Central memory CD4-positive, alpha-beta T cell (primary cell): ENCODE data around the gene PKP3.
"Not testable (repeated sequence)": the region's sequence is repeated elsewhere in the genome, so short reads cannot be mapped to it uniquely, and the experiment has no call there.

Source experiments
- DNase-seq: peaks from one replicate; pipeline ENCODE4 v3.0.0; 2022

The PKP3 gene

DNA sequence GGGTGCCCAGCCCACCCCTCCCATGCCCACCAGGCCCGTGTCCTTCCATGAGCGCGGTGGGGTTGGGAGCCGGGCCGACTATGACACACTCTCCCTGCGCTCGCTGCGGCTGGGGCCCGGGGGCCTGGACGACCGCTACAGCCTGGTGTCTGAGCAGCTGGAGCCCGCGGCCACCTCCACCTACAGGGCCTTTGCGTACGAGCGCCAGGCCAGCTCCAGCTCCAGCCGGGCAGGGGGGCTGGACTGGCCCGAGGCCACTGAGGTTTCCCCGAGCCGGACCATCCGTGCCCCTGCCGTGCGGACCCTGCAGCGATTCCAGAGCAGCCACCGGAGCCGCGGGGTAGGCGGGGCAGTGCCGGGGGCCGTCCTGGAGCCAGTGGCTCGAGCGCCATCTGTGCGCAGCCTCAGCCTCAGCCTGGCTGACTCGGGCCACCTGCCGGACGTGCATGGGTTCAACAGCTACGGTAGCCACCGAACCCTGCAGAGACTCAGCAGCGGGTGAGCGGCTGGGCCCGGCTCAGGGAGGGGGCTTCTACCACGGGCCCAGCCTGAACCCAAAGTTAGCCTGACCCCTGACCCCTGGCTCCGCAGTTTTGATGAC, 3.0 kb downstream of the PKP3 start:
- no peak for DNase-seq

GRCh38 chr11:398826-399225, 4.8 kb downstream of the PKP3 start:
- DNase-seq, result no peak

DNA sequence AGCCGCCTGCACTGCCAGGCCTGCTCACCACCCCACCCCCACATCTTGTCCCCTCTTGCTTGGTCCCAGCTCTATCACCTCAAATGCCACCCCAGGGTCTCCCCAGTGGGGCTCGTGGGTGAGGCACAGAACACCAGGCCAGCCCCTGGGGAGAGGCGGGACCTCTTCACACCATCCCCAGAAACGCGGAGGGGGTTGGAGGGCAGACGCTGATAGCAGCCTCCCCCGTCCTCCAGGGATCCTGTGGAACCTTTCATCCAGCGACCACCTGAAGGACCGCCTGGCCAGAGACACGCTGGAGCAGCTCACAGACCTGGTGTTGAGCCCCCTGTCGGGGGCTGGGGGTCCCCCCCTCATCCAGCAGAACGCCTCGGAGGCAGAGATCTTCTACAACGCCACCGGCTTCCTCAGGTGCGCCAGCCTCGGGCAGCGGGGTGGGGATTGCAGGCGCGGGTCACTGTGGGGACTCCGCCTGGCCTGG, 5.8 kb downstream of the PKP3 start:
- no peak for DNase-seq

DNA sequence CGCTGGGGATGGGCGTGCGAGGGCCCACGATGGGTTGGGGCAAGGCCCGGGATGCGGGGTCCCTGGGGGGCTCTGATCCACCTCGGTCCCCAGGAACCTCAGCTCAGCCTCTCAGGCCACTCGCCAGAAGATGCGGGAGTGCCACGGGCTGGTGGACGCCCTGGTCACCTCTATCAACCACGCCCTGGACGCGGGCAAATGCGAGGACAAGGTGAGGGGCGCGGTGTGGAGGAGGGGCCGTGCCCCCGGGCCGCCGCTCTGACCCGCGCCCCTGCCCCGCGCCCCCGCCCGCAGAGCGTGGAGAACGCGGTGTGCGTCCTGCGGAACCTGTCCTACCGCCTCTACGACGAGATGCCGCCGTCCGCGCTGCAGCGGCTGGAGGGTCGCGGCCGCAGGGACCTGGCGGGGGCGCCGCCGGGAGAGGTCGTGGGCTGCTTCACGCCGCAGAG, 6.3 kb downstream of the PKP3 start:
- no peak for DNase-seq

GRCh38 chr11:401196-401595, 7.2 kb downstream of the PKP3 start:
- DNase-seq, result not testable (repeated sequence)

- DNase-seq, result no peak
Measured at GRCh38 chr11:403021-403760, 9.2 kb downstream of the PKP3 start.

GRCh38 chr11:403761-404431, 9.9 kb downstream of the PKP3 start:
- no peak for DNase-seq

GRCh38 chr11:404551-405264, 10.7 kb downstream of the PKP3 start:
- no peak for DNase-seq

- no peak for DNase-seq
Measured at GRCh38 chr11:405323-405953, 11.4 kb downstream of the PKP3 start.

- no peak for DNase-seq
Measured at GRCh38 chr11:405954-406795, 12.2 kb downstream of the PKP3 start.

GRCh38 chr11:406796-407650, 13.0 kb downstream of the PKP3 start:
- peak; percentile 94 for DNase-seq

DNA sequence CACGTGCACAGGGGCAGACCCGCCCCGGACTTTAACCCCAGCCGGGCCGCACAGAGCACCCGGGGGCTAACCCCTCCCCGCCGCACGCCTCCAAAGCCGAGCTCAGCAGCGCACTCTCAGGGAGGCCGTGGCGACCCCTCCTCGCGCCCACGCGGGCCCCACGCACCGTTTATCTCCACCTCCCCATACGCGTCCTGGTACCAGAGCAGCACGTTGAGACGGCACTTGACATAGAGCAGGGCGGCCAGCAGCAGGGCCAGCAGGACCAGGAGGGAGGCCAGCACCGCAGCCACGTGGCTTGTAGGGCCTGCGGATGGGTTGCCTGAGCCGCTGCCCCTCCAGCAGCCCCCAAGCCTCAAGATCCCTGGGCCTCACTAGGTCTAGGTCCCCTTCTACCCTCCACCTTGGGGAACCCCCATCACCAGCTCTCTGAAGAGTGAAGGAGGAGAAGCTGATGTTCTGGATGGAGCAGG, 13.7 kb downstream of the PKP3 start:
- no peak for DNase-seq

DNA sequence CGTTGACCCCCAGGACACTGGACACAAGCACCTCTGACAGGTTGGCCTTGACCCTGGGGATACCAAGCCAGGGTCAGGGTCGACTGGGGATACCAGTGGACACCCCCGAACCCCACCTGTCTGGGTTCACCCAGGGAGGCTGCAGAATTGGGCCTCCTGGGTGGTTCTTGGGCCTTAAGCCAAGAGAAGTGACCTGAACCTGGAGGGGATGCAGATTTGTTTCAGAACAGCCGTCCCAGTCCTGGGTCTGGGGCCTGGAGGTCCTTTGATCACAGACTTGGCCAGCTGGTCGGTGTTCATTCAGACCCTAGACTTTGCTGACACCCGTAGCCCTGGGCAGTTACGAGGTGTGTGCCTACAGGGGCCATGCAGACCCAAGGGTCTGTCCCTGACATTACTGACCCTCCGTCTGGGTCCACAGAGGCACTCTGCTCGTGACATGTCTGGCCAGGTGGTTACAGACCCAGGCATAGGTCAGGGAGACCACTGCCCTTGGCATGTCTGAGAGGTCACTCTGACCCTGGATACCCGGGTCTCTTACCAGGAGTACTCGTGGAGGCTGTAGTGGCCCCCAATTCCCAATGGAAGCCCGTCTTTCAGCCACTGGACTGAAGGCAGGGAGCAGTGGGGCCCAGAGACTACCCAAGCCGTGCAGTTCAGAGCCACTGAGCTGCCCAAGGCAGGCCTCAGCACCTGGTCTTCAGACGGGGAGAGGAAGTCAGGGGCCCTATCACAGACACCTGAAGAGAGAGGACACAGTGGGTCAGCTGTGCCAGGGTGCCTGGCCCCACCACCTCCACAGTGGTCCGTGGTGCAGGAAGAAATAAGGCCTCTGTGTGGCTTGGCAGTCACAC, 14.4 kb downstream of the PKP3 start:
- DNase-seq, result no peak

- DNase-seq, result no peak
Measured at GRCh38 chr11:409008-409599, 15.1 kb downstream of the PKP3 start.

GRCh38 chr11:409600-410483, 15.8 kb downstream of the PKP3 start:
- no peak for DNase-seq

DNA sequence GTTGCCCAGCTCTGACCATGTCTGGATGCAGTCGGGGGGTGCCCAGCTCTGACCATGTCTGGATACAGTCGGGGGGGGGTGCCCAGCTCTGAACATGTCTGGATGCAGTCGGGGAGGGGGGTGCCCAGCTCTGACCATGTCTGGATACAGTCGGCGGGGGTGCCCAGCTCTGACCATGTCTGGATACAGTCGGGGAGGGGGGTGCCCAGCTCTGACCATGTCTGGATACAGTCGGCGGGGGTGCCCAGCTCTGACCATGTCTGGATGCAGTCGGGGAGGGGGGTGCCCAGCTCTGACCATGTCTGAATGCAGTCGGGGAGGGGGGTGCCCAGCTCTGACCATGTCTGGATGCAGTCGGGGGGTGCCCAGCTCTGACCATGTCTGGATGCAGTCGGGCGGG, 16.7 kb downstream of the PKP3 start:
- not testable (repeated sequence) for DNase-seq

- not testable (repeated sequence) for DNase-seq
Measured at GRCh38 chr11:411520-411919, 17.5 kb downstream of the PKP3 start.

GRCh38 chr11:412641-413119, 18.7 kb downstream of the PKP3 start:
- no peak for DNase-seq
